Stomach (tissue), 9 donors: ENCODE measurements around the gene PLIN3. TPM values are rescaled to one million over a fixed set of nuclear protein-coding genes. Genes with fewer than 3 reads are reported as not detected.

ENCODE experiments used
- DNase-seq, 2 donors: peaks; one replicate each; pipeline versions ENCODE4 v3.0.0 to v3.0.0-alpha.2; 2013 to 2019
- H3K27ac ChIP-seq, 5 donors: fragments of 200-600 bp in 4 of 5; sonication (generic) in 4 of 5; one replicate each; pipeline ENCODE4 v1.5.1; 2013 to 2019; ENCODE audit warnings: mild to moderate bottlenecking in 1 of 5, moderate library complexity in 1 of 5
- H3K27me3 ChIP-seq, 3 donors: fragments of 200-600 bp; sonication (generic); one replicate each; pipeline ENCODE4 v1.5.1; 2017 to 2019; ENCODE audit warnings: mixed run types in 1 of 3
- H3K36me3 ChIP-seq, 4 donors: fragments of 200-600 bp; sonication (generic); 1 replicate in 3 of 4; 2 replicates in 1 of 4; pipeline ENCODE4 v1.5.1; 2016 to 2019
- H3K4me1 ChIP-seq, 4 donors: fragments of 200-600 bp; sonication (generic); one replicate each; pipeline ENCODE4 v1.5.1; 2016 to 2019
- H3K4me3 ChIP-seq, 4 donors: fragments of 200-600 bp; sonication (generic) in 3 of 4; one replicate each; pipeline ENCODE4 v1.5.1; 2016 to 2019; ENCODE audit warnings: mild to moderate bottlenecking in 1 of 4
- H3K9me3 ChIP-seq, 4 donors: fragments of 200-600 bp; sonication (generic); one replicate each; pipeline ENCODE4 v1.5.1; 2016 to 2019
- CTCF ChIP-seq, 7 experiments: fragments of 450-650 bp in 4 of 7; fragments of 200-600 bp in 3 of 7; sonication (generic) in 3 of 7; IDR thresholded peaks; one replicate each; pipeline ENCODE4 v1.5.1; 2016 to 2019; ENCODE audit warnings: antibody characterized with exemption in 7 of 7, control low read depth in 2 of 7, mild to moderate bottlenecking in 1 of 7
- EP300 ChIP-seq: sonication (generic); formaldehyde crosslinking; IDR thresholded peaks from one replicate; pipeline ENCODE4 v1.6.1; 2017; ENCODE audit warnings: antibody characterized with exemption
- POLR2A ChIP-seq, 4 donors: fragments of 450-650 bp; IDR thresholded peaks; one replicate each; pipeline ENCODE4 v1.6.1; 2016; ENCODE audit warnings: antibody characterized with exemption in 4 of 4, control low read depth in 2 of 4, mild to moderate bottlenecking in 1 of 4, moderate library complexity in 1 of 4
- POLR2AphosphoS5 ChIP-seq, 3 donors: sonication (generic); formaldehyde crosslinking; IDR thresholded peaks; one replicate each; pipeline ENCODE4 v1.6.1; 2016; ENCODE audit warnings: antibody characterized with exemption in 3 of 3
- WGBS, 5 donors: extraction: QIAGEN DNeasy Blood & Tissue Kit in 3 of 5; methylation state at CpG; one replicate each; pipeline versions ENCODE4 v1.1.5 to v1.1.7; 2013 to 2018; 5-methylcytosine and 5-hydroxymethylcytosine counted together
- intact Hi-C: fragments of 100-400 bp; cut with DNase I; formaldehyde crosslinking; loops from one replicate; pipeline ENCODE4 v1.15.1; 2023; ENCODE audit warnings: low total_unique reads
- polyA plus RNA-seq, 3 donors: library from polyadenylated mRNA; stranded (reverse); fragments of 200-250 nt; gene quantifications; one replicate each; pipeline ENCODE4 v1.2.3, GENCODE V29; 2013
- total RNA-seq, 5 donors: library from RNA; depleted of rRNA; stranded (reverse); fragments of >200 nt; gene quantifications; one replicate each; pipeline versions ENCODE4 v1.1.0 to v1.2.3, GENCODE V29; 2014 to 2016
- donor health status: healthy with polysubstance abuse.
- donor health status: Bipolar disorder and iron deficiency.
- donor health status: healthy.

The PLIN3 gene
- total and polyA plus RNA-seq, 8 donors, result 8.9 to 55.3 (median 27.8) TPM

- H3K9me3 ChIP-seq, result no peaks in the 10 kb centered on the region
- H3K27ac ChIP-seq, result peak overlapping the region in 4 of 5 donors; percentile 35 to 71 (median 50)
- intact Hi-C loops, result loop anchor here (2.0 to 5.0 kb wide), 2 partner anchors 39 to 101 kb away; no protein-coding TSS in a partner anchor
- peaks cover 0 to 15% (median 10%) of the 10 kb centered on the region in 3 donors for H3K27me3 ChIP-seq
- TF ChIP-seq POLR2AphosphoS5 (IDR thresholded peaks at IDR 0.05) (no peak), EP300 (no peak), CTCF (IDR thresholded peaks at IDR 0.05) (no peak), POLR2A (IDR thresholded peaks at IDR 0.05) (no peak)
- whole genome bisulfite sequencing, 5 donors, result 32 to 41% (median 38%) methylated on average over 15 of the region's 15 CpGs
- no peaks in the 10 kb centered on the region for H3K36me3 ChIP-seq
- H3K4me3 ChIP-seq, result peak overlapping the region; percentile 6 to 82 (median 73)
- peak in 1 of 2 donors; percentile 19 for DNase-seq
- peaks cover 24 to 65% (median 42%) of the 10 kb centered on the region in 4 donors for H3K4me1 ChIP-seq
Measured at GRCh38 chr19:4911314-4911713, 43.8 kb upstream of the PLIN3 start.

DNA sequence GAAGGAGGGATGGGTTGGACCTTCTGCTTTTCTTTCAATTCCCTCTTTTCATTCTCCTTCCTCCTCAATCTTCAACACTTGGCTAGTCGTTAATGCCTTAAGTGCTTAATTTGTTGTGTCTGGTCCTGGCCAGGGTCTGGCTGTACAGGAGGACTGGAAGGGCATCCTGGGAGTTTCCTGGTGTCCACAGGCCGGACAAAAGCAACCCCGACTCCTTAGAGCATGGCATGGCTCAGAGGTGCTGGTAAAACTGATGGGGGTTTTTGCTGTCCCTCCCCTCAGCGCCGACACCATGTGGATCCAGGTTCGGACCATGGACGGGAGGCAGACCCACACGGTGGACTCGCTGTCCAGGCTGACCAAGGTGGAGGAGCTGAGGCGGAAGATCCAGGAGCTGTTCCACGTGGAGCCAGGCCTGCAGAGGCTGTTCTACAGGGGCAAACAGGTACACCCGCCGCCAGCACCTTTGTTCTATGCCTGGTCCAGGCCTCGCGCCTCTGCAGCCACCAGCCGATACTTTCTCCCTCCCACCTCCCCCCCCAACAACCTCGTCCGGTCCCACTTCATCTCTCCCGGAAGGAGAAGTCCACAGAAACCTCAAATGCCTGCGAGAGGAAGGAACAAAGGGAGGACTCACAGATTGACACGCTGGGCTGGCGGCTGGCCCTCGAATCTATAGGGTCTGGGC, 43.3 kb upstream of the PLIN3 start:
- TF ChIP-seq CTCF (IDR thresholded peaks at IDR 0.05), result no peak
- Histone ChIP-seq H3K4me1 (peaks cover 24 to 63% (median 42%) of the 10 kb centered on the region in 4 donors), H3K4me3 (peak overlapping the region; percentile 66 to 82 (median 74)), H3K9me3 (no peaks in the 10 kb centered on the region), H3K36me3 (no peaks in the 10 kb centered on the region), H3K27me3 (peaks cover 0 to 15% (median 10%) of the 10 kb centered on the region in 3 donors), H3K27ac (peak overlapping the region in 3 of 5 donors; percentile 41 to 71 (median 53))
- intact Hi-C loops, result loop anchor here (2.0 to 5.0 kb wide), 2 partner anchors 38 to 100 kb away; no protein-coding TSS in a partner anchor
- DNase-seq, result peak in 1 of 2 donors; percentile 47
- 13 to 30% (median 22%) methylated on average over 13 to 23 of the region's 23 CpGs for WGBS, 5 donors

DNA sequence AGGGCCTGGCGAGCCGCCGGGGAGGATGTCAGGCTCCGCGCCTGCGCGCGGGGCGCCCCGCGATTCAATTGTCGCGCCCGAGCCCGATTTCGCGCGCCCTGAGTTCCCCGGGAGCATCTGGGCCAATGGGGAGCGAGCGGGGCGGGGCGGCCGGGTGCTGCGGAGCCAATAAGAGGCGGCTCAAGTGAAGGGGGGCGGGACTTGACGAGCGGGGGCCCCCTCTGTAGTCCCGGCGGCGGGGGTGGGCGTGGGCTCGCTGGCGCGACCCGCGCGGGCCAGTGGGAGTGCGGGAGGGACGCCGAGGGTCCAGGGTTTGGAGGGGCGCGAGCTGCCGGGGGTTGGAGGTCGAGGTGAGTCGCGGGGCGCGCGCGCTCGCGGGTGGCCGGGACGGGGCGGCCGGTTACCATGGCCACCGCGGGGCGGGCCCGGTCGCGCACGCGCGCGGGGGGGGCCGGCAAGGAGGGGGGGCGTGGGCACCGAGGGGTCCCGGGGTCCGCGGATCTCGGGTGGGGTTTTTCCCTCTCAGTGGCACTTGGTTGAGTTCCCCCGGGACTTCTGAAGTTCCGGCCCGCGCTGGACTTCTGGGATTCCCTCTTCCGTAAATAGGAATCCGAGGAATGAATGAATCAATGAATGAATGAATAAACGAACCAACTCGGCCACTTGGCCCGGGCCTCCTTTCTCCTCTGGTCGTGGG, 42.6 kb upstream of the PLIN3 start:
- intact Hi-C loops, result loop anchor here (2.0 to 5.0 kb wide), 2 partner anchors 38 to 99 kb away; no protein-coding TSS in a partner anchor
- TF ChIP-seq POLR2A (IDR thresholded peaks at IDR 0.05) (no peak), EP300 (no peak), POLR2AphosphoS5 (IDR thresholded peaks at IDR 0.05) (no peak), CTCF (IDR thresholded peaks at IDR 0.05) (no peak)
- Histone ChIP-seq H3K36me3 (no peaks in the 10 kb centered on the region), H3K4me1 (peaks cover 24 to 56% (median 37%) of the 10 kb centered on the region in 4 donors), H3K9me3 (no peaks in the 10 kb centered on the region), H3K27ac (peak overlapping the region in 4 of 5 donors; percentile 9 to 71 (median 52)), H3K4me3 (peak overlapping the region; percentile 66 to 82 (median 74)), H3K27me3 (peaks cover 0 to 15% (median 10%) of the 10 kb centered on the region in 3 donors)
- peak; percentile 93 to 97 for DNase-seq
- 0 to 1% (median 0%) methylated on average over 16 to 85 of the region's 85 CpGs for WGBS, 5 donors

- intact Hi-C loops, result no loop called here
- Histone ChIP-seq H3K4me3 (peak within 1 kb of the TSS; percentile 66 to 82 (median 74)), H3K27ac (peak within 1 kb of the TSS in 4 of 5 donors; percentile 9 to 71 (median 52)), H3K27me3 (peaks cover 0 to 15% (median 10%) of the 10 kb centered on the region in 3 donors), H3K36me3 (no peaks in the 10 kb centered on the region), H3K4me1 (peaks cover 24 to 49% (median 36%) of the 10 kb centered on the region in 4 donors), H3K9me3 (no peaks in the 10 kb centered on the region)
- peak in 1 of 2 donors; percentile 64 for DNase-seq
- TF ChIP-seq EP300 (no peak), POLR2AphosphoS5 (IDR thresholded peaks at IDR 0.05) (no peak), CTCF (IDR thresholded peaks at IDR 0.05) (no peak)
- WGBS, 5 donors, result 2 to 12% (median 2%) methylated on average over 9 to 89 of the region's 89 CpGs; no CpG with 5 or more reads in 1 of the 5 donors
Measured at GRCh38 chr19:4909156-4909896, 41.9 kb upstream of the PLIN3 start, which contains the start of gene UHRF1. TSS of gene UHRF1 (plus strand) at chr19:4909501. CDS start at chr19:4910886, 1,385 bp downstream.
